ENCODE measurements around the gene PLEKHO2.

Gene PLEKHO2

DNA sequence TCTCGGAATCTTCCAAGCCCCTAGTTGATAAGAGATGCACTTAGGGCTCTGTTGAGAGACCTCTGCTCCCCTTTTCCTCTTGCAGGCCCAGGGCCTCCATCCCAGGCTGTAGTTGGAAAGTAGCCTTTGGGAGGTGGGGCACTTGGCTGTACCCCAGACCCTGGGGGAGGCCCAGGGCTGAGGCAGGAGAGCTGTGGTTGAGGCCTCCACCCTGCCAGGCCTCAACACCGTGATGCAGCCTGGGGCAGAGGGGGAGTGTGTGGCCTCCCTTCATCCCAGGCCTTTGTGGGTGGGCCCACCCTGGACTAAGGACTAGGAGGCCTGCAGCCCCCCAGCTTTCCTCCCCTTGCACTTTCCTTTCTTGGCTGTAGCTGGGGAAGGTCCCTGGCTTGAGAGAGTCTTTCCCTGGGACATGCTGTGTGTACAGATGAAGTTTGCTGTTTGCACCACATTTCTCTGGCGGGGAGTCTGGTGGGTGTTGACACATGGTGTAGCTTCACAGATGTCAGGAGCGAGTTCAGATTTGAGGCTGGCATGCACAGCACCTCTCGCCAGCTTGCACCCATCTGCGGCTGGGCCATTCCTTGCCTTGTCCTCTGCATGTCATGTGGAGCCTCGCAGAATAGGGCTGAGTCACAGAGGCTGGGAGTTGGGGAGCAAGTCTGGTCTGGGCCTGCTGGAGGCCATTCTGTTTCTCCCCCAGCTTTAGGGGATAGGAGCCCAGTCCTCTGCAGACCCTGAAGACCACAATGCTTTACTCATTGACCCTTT lies 13.7 kb downstream of the PLEKHO2 start:
- peaks cover 30% of the 10 kb centered on the region for H3K36me3 ChIP-seq
- DNase-seq = no peak
- H3K27me3 ChIP-seq (ENCODE audit: insufficient read depth, low read depth, severe bottlenecking) = no peaks in the 10 kb centered on the region
- H3K27ac ChIP-seq = no peak overlapping the region
- TF ChIP-seq, protein P1, sequence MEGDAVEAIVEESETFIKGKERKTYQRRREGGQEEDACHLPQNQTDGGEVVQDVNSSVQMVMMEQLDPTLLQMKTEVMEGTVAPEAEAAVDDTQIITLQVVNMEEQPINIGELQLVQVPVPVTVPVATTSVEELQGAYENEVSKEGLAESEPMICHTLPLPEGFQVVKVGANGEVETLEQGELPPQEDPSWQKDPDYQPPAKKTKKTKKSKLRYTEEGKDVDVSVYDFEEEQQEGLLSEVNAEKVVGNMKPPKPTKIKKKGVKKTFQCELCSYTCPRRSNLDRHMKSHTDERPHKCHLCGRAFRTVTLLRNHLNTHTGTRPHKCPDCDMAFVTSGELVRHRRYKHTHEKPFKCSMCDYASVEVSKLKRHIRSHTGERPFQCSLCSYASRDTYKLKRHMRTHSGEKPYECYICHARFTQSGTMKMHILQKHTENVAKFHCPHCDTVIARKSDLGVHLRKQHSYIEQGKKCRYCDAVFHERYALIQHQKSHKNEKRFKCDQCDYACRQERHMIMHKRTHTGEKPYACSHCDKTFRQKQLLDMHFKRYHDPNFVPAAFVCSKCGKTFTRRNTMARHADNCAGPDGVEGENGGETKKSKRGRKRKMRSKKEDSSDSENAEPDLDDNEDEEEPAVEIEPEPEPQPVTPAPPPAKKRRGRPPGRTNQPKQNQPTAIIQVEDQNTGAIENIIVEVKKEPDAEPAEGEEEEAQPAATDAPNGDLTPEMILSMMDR (IDR thresholded peaks at IDR 0.05; ENCODE audit: low read depth, low read length) = no peak
- no peaks in the 10 kb centered on the region for H3K9me3 ChIP-seq (ENCODE audit: severe bottlenecking)
- no peak overlapping the region for H3K4me3 ChIP-seq (ENCODE audit: low read depth, low read length)

DNA sequence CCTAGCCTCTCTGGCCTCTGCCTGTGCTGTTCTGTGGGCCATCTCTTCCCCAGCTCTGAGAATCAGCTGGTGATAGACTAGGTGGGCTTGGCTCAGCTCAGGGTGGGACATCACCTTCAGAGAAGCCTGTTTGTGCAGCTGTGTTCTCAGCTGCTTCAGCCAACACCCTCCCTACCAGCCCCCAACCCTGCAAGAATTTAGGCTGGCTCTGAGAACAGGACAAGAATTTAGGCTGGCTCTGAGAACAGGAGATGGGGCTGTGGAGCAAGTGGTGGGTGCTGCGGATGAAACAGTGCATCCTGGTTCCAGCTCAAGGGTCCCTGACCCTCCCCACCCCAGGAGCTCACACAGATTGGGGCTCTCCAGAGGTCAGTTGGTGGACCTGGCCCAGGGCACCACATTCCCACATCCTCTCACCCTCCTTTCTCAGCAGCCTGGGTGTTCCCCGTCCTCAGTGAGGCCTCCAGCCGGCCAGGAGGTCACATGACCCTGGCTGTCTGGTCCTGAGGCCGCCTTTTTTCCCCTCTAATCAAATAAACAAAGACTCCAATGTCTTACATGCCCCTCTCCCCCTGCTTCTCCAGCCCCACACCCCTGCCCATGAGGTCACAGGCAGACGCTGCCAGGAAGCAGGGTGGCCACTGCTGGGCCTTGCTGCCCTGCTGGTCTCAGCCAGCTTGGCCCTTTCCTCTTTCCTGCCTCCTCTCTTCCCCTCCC lies 14.9 kb downstream of the PLEKHO2 start:
- Histone ChIP-seq H3K4me3 (ENCODE audit: low read depth, low read length) (no peak overlapping the region), H3K9me3 (ENCODE audit: severe bottlenecking) (no peaks in the 10 kb centered on the region), H3K36me3 (peaks cover 39% of the 10 kb centered on the region), H3K27me3 (ENCODE audit: insufficient read depth, low read depth, severe bottlenecking) (no peaks in the 10 kb centered on the region), H3K27ac (no peak overlapping the region)
- DNase-seq = no peak
- TF ChIP-seq, protein P1 (IDR thresholded peaks at IDR 0.05; ENCODE audit: low read depth, low read length) = no peak

DNA sequence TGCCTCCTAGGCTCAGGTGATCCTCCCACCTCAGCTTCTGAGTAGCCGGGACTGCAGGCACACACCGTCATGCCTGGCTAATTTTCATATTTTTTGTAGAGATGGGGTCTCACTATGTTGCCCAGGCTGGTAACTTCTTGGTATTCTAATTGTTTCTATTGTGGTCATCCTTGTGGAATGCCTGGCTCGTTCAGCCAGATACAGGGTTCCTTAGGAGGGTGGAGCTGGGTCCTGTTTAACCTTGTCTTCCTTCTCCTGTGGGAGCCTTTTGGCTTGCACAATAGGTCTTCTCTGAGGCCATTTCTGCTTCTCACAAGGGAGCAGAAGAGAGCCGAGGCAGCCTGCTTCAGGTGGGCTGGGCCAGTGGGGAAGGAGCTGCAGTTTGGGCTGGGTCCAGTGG lies 15.7 kb downstream of the PLEKHO2 start:
- no peak overlapping the region for H3K27ac ChIP-seq
- peaks cover 40% of the 10 kb centered on the region for H3K36me3 ChIP-seq
- TF ChIP-seq, protein P1 (IDR thresholded peaks at IDR 0.05; ENCODE audit: low read depth, low read length) = no peak
- H3K27me3 ChIP-seq (ENCODE audit: insufficient read depth, low read depth, severe bottlenecking) = no peaks in the 10 kb centered on the region
- DNase-seq = no peak
- no peak overlapping the region for H3K4me3 ChIP-seq (ENCODE audit: low read depth, low read length)
- H3K9me3 ChIP-seq (ENCODE audit: severe bottlenecking) = no peaks in the 10 kb centered on the region

DNA sequence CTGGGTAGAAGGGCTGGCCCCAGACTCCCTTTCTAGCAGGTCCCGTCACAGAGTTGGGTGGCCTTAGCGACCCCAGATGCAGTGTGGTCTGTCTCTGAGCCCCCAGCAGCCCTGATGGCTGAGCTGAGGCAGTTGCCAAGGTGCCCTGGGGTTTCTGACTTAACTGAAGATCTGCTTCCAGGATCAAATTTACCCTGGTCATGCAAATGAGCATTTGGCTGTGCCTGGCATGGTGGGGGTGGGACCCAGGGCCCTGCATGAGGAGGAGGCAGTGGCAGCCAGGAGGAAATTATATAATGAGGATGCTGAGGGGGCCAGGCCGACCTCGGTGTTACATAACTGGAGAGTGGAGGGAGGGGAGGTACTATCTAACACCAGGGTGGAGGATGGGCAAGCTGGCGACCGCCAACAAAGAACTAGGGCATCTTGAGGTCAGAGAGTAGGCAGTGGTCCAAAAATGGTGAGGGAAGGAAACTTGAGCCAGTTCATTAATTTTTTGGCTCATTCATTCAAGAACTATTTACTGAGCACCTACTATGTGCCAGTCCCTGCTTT lies 16.4 kb downstream of the PLEKHO2 start:
- no peak overlapping the region for H3K4me3 ChIP-seq (ENCODE audit: low read depth, low read length)
- H3K27ac ChIP-seq = no peak overlapping the region
- peaks cover 38% of the 10 kb centered on the region for H3K36me3 ChIP-seq

DNA sequence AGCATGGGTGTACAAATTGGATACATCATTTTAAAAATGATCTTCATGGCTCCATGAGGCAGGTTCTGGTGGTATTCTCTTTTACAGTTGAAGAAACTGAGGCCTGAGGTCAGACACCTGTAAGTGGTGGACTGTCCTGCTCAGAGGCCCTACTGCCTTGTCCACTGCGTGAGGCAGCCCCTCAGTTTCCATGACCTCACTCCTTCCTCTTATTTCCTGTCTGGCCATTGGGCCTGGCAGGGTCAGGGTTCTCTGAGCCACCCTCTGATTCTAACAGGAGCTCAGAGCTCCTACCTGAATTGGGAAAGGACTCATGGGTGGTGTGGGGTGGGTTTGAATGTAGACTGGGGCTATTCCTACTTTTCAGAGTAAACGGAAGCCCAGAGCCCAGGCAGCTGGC lies 17.5 kb downstream of the PLEKHO2 start:
- TF ChIP-seq, protein P1 (IDR thresholded peaks at IDR 0.05; ENCODE audit: low read depth, low read length) = no peak
- DNase-seq = no peak
- Histone ChIP-seq H3K9me3 (ENCODE audit: severe bottlenecking) (no peaks in the 10 kb centered on the region), H3K27me3 (ENCODE audit: insufficient read depth, low read depth, severe bottlenecking) (no peaks in the 10 kb centered on the region), H3K27ac (no peak overlapping the region), H3K4me3 (ENCODE audit: low read depth, low read length) (no peak overlapping the region), H3K36me3 (peaks cover 38% of the 10 kb centered on the region)

More for the DNA sequence above, 16.4 kb downstream of the PLEKHO2 start:
- H3K27me3 ChIP-seq (ENCODE audit: insufficient read depth, low read depth, severe bottlenecking) = no peaks in the 10 kb centered on the region
- DNase-seq = no peak
- H3K9me3 ChIP-seq (ENCODE audit: severe bottlenecking) = no peaks in the 10 kb centered on the region
- TF ChIP-seq, protein P1 (IDR thresholded peaks at IDR 0.05; ENCODE audit: low read depth, low read length) = no peak
